Measurements from ENCODE around the gene PHACTR1.
A peak's percentile ranks its signal among the peaks of the same experiment; 100 is the strongest.

The PHACTR1 gene

GRCh38 chr6:13035606-13036005, 319.0 kb downstream of the PHACTR1 start:
- H3K4me3 ChIP-seq (ENCODE audit: low read length): no peak overlapping the region
- TF ChIP-seq CTCF (conservative IDR thresholded peaks at IDR 0.05; ENCODE audit: low read depth, low read length): no peak
- no peak for DNase-seq (ENCODE audit: low read depth)

GRCh38 chr6:13038315-13038714, 321.7 kb downstream of the PHACTR1 start:
- no peak for TF ChIP-seq CTCF (conservative IDR thresholded peaks at IDR 0.05; ENCODE audit: low read depth, low read length)
- DNase-seq (ENCODE audit: low read depth): peak; percentile 46
- no peak overlapping the region for H3K4me3 ChIP-seq (ENCODE audit: low read length)

- TF ChIP-seq CTCF (conservative IDR thresholded peaks at IDR 0.05; ENCODE audit: low read depth, low read length): no peak
- DNase-seq (ENCODE audit: low read depth): no peak
- no peak overlapping the region for H3K4me3 ChIP-seq (ENCODE audit: low read length)
Observed at GRCh38 chr6:13038741-13039190, 322.2 kb downstream of the PHACTR1 start.

GRCh38 chr6:13044390-13044789, 327.8 kb downstream of the PHACTR1 start:
- DNase-seq (ENCODE audit: low read depth): no peak
- TF ChIP-seq CTCF (conservative IDR thresholded peaks at IDR 0.05; ENCODE audit: low read depth, low read length): no peak
- H3K4me3 ChIP-seq (ENCODE audit: low read length): no peak overlapping the region

GRCh38 chr6:13044896-13045295, 328.3 kb downstream of the PHACTR1 start:
- no peak overlapping the region for H3K4me3 ChIP-seq (ENCODE audit: low read length)

GRCh38 chr6:13045676-13046075, 329.1 kb downstream of the PHACTR1 start:
- no peak for TF ChIP-seq CTCF (conservative IDR thresholded peaks at IDR 0.05; ENCODE audit: low read depth, low read length)
- no peak overlapping the region for H3K4me3 ChIP-seq (ENCODE audit: low read length)
- no peak for DNase-seq (ENCODE audit: low read depth)

More at GRCh38 chr6:13044896-13045295, 328.3 kb downstream of the PHACTR1 start:
- no peak for TF ChIP-seq CTCF (conservative IDR thresholded peaks at IDR 0.05; ENCODE audit: low read depth, low read length)
- no peak for DNase-seq (ENCODE audit: low read depth)

- TF ChIP-seq CTCF (conservative IDR thresholded peaks at IDR 0.05; ENCODE audit: low read depth, low read length): no peak
- no peak overlapping the region for H3K4me3 ChIP-seq (ENCODE audit: low read length)
- DNase-seq (ENCODE audit: low read depth): no peak
Observed at GRCh38 chr6:13046084-13046483, 329.5 kb downstream of the PHACTR1 start.
